Measurements from ENCODE around the gene FHIT. TPM values are rescaled to one million over a fixed set of nuclear protein-coding genes. Genes with fewer than 3 reads are reported as not detected.

Gene FHIT
- polyA plus RNA-seq, 1 of the 3 experiments (the other 2 are of a cell fraction) = 0.41 TPM

DNA sequence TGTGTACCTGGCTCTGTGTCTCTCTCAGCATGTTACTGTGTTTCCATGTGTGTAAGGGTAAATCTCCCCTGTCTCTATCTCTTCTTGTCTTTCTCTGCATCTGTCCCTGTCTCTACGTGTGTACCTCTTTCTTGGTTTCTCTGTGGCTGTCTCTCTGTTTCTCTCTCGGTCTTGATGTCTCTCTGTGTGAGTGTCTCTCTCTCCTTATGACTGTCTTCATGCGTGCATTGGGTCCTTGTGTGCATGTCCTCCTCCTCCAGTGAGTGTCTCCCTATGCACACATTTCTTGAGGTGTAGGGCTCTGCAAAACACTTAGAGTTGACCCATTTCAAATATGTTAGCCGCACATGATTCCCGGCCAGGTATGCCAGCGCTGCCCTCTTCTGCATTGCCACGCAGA is 1298.1 kb downstream of the FHIT start:
- Histone ChIP-seq H2AFZ (ENCODE audit: low read depth) (no peak overlapping the region), H3K27me3 (ENCODE audit: insufficient read depth) (no peaks in the 10 kb centered on the region), H3K79me2 (ENCODE audit: insufficient read depth) (no peaks in the 10 kb centered on the region), H3K27ac (ENCODE audit: low read depth in 2 of 2, low read length in 1 of 2) (no peak overlapping the region), H4K20me1 (ENCODE audit: insufficient read depth) (no peaks in the 10 kb centered on the region), H3K4me3 (ENCODE audit: low read depth in 2 of 2, low read length in 1 of 2) (no peak overlapping the region), H3K36me3 (replicated peaks in 1 of 2; ENCODE audit: control insufficient read depth in 1 of 2, insufficient read depth in 2 of 2, low read length in 1 of 2) (no peaks in the 10 kb centered on the region), H3K4me1 (ENCODE audit: control insufficient read depth in 1 of 2, insufficient read depth in 2 of 2, low read depth in 1 of 2, low read length in 1 of 2) (no peaks in the 10 kb centered on the region), H3K9ac (no peak overlapping the region), H3K9me2 (no peaks in the 10 kb centered on the region), H3K9me3 (no peaks in the 10 kb centered on the region), H3K4me2 (no peak overlapping the region), H3F3A (replicated peaks; ENCODE audit: insufficient read depth) (no peaks in the 10 kb centered on the region)
- TF ChIP-seq EP300 (IDR thresholded peaks at IDR 0.05; ENCODE audit: borderline replicate concordance in 1 of 2, low read depth in 1 of 2, low read length in 1 of 2) = no peak
- no peak for TF ChIP-seq ELF1 (IDR thresholded peaks at IDR 0.05)
- TF ChIP-seq RAD21 (IDR thresholded peaks at IDR 0.05; ENCODE audit: low read length) = no peak
- no peak for TF ChIP-seq TEAD4 (IDR thresholded peaks at IDR 0.05; ENCODE audit: borderline replicate concordance, insufficient read depth)
- no peak for TF ChIP-seq RFX5 (IDR thresholded peaks at IDR 0.05; ENCODE audit: low read length)
- no peak for TF ChIP-seq JUND (IDR thresholded peaks at IDR 0.05)
- TF ChIP-seq GABPA (IDR thresholded peaks at IDR 0.05; ENCODE audit: low read depth) = no peak
- TF ChIP-seq, protein P1, sequence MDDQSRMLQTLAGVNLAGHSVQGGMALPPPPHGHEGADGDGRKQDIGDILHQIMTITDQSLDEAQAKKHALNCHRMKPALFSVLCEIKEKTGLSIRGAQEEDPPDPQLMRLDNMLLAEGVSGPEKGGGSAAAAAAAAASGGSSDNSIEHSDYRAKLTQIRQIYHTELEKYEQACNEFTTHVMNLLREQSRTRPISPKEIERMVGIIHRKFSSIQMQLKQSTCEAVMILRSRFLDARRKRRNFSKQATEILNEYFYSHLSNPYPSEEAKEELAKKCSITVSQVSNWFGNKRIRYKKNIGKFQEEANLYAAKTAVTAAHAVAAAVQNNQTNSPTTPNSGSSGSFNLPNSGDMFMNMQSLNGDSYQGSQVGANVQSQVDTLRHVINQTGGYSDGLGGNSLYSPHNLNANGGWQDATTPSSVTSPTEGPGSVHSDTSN (IDR thresholded peaks at IDR 0.05) = no peak
- no peak for TF ChIP-seq EZH2phosphoT487 (IDR thresholded peaks at IDR 0.05; ENCODE audit: borderline replicate concordance, low read depth)
- TF ChIP-seq FOXM1 (IDR thresholded peaks at IDR 0.05; ENCODE audit: low read depth) = no peak
- TF ChIP-seq TCF12 (IDR thresholded peaks at IDR 0.05) = no peak
- TF ChIP-seq SMC3 (IDR thresholded peaks at IDR 0.05; ENCODE audit: low read depth, low read length) = no peak
- no peak for TF ChIP-seq RXRA (IDR thresholded peaks at IDR 0.05; ENCODE audit: borderline replicate concordance, low read depth)
- no peak for TF ChIP-seq NRF1 (IDR thresholded peaks at IDR 0.05; ENCODE audit: low read depth, low read length)
- TF ChIP-seq, protein P2, sequence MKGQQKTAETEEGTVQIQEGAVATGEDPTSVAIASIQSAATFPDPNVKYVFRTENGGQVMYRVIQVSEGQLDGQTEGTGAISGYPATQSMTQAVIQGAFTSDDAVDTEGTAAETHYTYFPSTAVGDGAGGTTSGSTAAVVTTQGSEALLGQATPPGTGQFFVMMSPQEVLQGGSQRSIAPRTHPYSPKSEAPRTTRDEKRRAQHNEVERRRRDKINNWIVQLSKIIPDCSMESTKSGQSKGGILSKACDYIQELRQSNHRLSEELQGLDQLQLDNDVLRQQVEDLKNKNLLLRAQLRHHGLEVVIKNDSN (IDR thresholded peaks at IDR 0.05; ENCODE audit: borderline replicate concordance, low read depth) = no peak
- TF ChIP-seq GATA2 (CRISPR knock-in tag; IDR thresholded peaks at IDR 0.05) = no peak
- TF ChIP-seq MXI1 (IDR thresholded peaks at IDR 0.05; ENCODE audit: low read depth, low read length) = no peak
- ChIA-PET POLR2A (no interaction called here), CTCF (no interaction called here)
- WGBS (ENCODE audit: low lambda C conversion rate) = 60% methylated on average over 7 of the region's 7 CpGs
- no peak for DNase-seq

DNA sequence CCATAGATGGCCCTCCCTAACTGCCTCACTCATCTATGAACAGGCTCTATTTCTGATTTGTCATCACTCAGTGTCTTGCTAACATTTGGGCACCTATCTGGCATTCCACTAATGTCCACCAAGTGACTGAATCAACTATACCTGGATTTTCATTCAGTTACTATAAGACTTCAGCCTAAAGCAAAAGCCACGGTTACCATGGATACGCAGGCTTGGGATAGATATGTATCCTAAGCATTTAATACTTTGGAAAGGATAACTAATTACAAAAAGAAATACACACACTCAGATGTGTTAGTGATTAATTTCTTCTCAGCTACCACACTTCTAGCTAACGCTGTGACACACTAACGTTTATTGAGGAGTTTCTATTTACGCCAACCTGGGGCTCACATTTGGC is 1301.9 kb downstream of the FHIT start:
- Histone ChIP-seq H3K9ac (no peak overlapping the region), H4K20me1 (ENCODE audit: insufficient read depth) (no peaks in the 10 kb centered on the region), H3K27ac (ENCODE audit: low read depth in 2 of 2, low read length in 1 of 2) (no peak overlapping the region), H3K79me2 (ENCODE audit: insufficient read depth) (no peaks in the 10 kb centered on the region), H3F3A (replicated peaks; ENCODE audit: insufficient read depth) (no peaks in the 10 kb centered on the region), H2AFZ (ENCODE audit: low read depth) (no peak overlapping the region), H3K4me3 (ENCODE audit: low read depth in 2 of 2, low read length in 1 of 2) (no peak overlapping the region), H3K4me2 (no peak overlapping the region), H3K9me2 (no peaks in the 10 kb centered on the region), H3K36me3 (replicated peaks in 1 of 2; ENCODE audit: control insufficient read depth in 1 of 2, insufficient read depth in 2 of 2, low read length in 1 of 2) (no peaks in the 10 kb centered on the region), H3K27me3 (ENCODE audit: insufficient read depth) (no peaks in the 10 kb centered on the region), H3K9me3 (no peaks in the 10 kb centered on the region), H3K4me1 (ENCODE audit: control insufficient read depth in 1 of 2, insufficient read depth in 2 of 2, low read depth in 1 of 2, low read length in 1 of 2) (no peaks in the 10 kb centered on the region)
- CTCF ChIA-PET = no interaction called here
- TF ChIP-seq FOSL2 (IDR thresholded peaks at IDR 0.05; ENCODE audit: borderline replicate concordance, low read depth) = no peak
- TF ChIP-seq RXRA (IDR thresholded peaks at IDR 0.05; ENCODE audit: borderline replicate concordance, low read depth) = no peak
- 52% methylated on average over 5 of the region's 5 CpGs for WGBS (ENCODE audit: low lambda C conversion rate)
- no peak for DNase-seq
- POLR2A ChIA-PET = no interaction called here
